Measurements from ENCODE around the gene BCCIP.

Gene BCCIP

DNA sequence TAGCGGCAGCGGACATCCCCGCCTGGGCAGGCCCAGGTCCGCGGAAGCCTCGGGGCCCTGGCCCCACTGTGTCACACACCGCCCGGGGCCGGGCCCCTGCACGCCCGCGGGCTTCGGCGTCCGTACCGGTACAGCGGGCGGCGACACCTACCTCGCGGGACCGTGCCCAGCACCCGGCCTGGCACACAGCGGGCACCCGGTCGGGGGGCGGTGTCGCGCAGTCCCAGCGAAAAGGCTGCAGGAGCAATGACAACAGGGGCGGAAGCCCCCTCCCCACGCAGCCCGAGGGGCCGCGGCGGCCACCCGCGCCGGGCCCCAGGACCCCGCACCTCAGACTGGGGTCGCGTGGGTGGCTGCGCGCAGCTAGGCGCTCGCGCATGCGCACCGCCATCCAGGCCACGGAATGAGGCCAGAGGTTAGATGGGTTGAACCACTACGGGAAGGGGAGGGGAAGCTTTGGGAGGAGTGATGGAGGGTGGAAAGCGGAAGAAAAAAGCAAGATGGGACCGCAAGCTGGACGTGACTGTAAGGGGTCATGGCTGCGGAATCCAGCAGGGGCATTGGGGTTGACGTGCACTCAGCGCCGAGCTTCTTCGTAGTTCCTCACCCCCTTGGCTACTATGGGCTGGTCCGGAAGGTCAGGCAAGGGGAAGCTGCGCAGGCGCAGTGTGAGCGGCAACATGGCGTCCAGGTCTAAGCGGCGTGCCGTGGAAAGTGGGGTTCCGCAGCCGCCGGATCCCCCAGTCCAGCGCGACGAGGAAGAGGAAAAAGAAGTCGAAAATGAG is at the start of gene BCCIP, which contains the start of gene UROS:
Gene BCCIP (plus strand): TSS at position 669 of the 785 bp plus-strand sequence. CDS start 12 bp downstream, at position 681.
Gene UROS (minus strand): TSS at position 381 of the 785 bp plus-strand sequence. CDS start 6,759 bp downstream, outside the sequence.
- DNase-seq: no peak

GRCh38 chr10:125773687-125774543 is 49.4 kb upstream of the BCCIP start:
- no peak for DNase-seq

DNA sequence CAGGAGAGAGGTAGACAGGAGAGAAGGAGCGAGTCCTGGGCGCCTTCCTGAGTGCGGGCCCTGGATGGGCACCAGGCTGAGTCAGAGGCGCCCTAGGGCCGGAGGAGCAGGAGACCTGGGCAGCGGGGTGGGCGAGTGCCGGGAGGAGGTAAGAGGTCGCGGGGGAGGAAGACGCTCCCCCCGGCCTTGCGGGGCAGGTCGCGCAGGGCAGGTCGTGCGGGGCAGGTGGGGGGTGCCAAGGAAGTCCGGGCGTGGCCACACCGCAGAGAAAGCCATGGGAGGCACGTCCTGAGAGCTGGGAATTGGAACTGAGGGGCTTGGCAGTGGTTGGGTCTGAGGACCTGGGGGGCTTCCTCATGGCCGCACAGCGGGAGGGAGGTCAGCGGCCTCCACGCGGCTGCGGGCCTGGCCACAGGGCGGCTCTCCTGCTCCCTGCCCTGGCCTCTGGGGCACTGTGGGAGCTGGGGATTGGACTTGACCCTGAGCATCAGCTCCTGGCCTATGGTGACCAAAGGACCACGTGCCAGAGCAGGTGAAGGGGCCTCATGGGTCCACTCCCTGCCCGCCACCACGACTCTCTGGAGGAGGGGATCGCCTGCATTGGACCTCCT is 48.7 kb upstream of the BCCIP start:
- DNase-seq: no peak

DNA sequence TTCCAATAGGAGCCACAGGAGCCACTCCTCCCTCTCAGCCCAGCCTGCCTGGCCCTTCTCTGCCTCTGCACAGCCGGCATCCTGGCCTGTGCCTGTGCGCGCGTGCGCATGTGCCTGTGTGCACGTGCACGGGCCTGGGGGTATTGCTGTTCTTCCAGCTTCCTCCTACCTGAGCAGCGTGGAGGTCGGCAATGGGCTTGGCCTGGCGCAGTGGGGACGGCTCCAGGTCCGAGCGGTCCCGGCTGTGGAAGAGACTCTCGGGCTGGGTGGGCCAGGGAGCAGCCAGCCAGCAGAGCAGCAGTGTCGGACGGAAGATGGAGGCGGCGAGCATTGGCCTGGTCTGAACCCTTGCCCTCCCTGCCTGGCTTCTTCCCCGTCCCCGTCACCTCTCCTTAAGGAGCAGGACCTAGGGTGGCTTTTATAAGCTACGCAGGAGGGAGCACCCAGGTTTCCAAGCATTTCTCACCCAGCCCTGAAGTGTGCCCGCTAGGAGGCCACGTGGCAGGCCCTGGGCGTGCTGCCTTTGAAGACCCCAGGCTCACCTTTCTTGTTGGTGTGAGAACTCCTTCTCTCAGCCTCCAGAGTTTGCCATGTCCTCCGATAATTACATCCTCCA is 47.7 kb upstream of the BCCIP start, which contains the start of gene MMP21:
Gene MMP21 (minus strand): TSS at position 331 of the 616 bp plus-strand sequence. CDS start 0 bp downstream, at position 331.
- no peak for DNase-seq

DNA sequence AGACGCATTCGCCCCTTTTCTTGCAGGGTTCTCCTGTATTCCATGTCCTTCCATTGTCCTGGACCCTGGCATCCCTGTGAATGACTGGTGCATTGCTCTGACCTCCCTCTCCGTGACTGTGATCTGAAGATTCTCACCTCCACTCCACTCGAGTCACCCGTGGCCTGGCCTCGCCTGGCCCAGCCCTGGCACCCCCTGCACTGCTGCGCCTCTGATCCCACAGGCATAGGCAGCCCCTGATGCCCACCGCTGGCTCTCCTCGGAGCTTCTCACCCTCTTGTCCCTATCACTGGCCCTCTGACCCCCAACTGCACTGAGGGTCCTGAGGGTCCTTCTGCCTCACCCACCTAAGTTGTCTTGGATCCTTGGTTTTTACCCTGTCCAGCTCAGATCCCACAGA is 45.5 kb upstream of the BCCIP start:
- DNase-seq: no peak

DNA sequence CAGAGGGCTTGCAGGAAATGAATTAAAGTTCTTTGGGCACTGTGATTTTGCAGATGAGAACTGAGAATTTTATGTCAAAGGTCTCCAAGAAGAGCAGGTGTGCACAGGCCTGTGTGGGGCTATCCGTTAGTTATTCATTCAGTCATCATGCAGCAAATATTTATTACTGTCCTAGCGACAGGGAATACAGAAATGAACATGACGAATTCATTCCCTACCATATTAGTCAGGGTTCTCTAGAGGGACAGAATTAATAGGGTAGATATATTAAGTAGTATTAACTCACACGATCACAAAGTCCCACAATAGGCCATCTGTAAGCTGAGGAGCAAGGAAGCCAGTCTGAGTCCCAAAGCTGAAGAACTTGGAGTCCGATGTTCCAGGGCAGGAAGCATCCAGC is 44.8 kb upstream of the BCCIP start:
- no peak for DNase-seq

GRCh38 chr10:125779403-125780327 is 43.7 kb upstream of the BCCIP start:
- DNase-seq: no peak

DNA sequence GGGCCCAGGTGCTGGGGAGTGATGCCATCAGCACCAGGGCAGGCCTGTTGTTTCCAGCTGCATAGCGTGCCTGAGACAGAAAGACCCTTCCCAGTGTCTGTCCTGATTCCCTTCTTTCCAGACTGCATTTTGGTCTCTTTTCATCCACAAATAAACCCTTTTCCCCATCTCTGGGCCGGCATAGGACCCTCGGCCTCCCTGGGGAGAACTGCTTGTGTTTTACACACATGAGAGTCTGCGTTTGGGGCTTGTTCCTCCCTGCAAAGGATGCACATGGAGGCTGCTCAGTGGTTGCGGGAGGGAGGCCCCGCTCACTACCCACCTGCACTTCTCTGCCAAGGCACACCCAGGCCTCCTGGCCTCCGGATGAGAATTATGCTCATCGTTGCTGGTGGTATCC is 42.0 kb upstream of the BCCIP start:
- no peak for DNase-seq

DNA sequence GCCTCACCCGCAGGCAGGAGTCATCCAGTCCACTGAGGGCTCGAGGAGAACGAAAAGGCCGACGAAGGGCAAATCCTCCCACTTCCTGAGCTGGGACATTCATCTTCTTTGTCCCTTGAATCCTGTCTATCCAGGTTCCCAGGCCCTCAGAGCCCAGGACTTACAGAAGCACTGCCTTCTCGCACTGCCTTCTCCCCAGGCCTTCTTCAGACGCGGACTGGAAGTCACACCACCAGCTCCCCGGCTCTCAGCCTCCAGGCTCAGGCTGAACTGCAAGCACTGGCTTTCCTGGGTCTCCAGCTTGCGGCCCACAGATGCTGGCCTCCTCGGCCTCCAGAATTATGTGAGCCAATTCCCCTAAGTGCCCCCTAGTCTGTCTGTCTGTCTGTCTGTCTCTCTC is 41.3 kb upstream of the BCCIP start:
- no peak for DNase-seq

DNA sequence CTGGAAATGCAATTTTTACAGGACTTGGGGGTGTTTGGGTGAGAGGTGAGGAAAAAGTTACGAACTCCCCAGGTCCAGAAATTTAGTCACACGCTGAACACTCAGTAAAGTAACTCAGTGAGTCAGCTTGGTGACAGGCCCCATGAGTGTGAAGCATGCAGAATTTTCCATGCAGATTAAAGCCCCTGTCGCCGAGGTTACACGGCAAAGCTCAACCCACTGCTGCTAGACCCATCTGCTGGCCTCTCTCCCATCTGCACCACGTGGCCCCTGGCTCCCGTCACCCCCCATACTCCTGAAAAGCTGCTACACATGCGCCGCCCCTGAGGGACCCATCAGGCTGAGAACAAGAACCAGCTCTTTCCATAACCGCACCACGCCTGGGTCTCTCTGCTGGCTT is 40.7 kb upstream of the BCCIP start:
- no peak for DNase-seq

DNA sequence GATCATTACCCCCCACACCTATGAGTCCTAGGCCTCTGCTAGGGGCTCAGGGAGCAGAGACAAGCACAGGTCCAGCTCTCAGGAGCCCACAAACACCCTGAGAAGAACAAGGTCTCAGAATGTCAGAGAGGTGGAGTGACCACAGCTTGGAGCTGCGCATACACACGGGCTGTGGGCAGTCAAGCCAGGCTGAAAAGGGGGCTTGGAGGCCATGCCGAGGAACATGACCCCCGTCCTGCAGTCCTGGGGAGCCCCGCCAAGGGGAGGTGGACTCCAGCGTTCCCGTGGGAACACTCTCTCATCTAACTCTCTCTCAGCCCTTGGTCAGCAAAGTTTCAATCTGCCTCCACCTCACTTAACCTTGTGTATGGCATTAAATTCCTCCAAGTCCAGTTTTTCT is 39.9 kb upstream of the BCCIP start:
- no peak for DNase-seq

DNA sequence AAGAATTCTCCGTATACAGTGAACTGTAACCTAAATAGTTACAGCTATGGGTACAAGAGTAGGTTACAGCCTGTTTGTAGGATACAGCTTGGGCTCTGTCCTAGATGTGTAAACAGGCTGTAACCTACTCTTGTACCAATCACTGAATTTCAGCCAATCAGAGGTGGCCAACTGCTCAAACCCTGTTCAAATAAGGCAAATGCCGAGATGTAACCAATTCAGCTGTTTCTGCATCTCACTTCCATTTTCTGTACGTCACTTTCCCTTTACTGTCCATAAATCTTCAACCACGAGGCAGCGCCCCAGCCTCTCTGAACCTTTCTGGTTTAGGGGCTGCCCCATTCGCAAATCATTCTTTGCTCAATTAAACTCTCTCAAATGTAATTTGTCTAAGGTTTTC is 39.4 kb upstream of the BCCIP start:
- no peak for DNase-seq

GRCh38 chr10:125785791-125786190 is 37.6 kb upstream of the BCCIP start:
- DNase-seq: no peak

DNA sequence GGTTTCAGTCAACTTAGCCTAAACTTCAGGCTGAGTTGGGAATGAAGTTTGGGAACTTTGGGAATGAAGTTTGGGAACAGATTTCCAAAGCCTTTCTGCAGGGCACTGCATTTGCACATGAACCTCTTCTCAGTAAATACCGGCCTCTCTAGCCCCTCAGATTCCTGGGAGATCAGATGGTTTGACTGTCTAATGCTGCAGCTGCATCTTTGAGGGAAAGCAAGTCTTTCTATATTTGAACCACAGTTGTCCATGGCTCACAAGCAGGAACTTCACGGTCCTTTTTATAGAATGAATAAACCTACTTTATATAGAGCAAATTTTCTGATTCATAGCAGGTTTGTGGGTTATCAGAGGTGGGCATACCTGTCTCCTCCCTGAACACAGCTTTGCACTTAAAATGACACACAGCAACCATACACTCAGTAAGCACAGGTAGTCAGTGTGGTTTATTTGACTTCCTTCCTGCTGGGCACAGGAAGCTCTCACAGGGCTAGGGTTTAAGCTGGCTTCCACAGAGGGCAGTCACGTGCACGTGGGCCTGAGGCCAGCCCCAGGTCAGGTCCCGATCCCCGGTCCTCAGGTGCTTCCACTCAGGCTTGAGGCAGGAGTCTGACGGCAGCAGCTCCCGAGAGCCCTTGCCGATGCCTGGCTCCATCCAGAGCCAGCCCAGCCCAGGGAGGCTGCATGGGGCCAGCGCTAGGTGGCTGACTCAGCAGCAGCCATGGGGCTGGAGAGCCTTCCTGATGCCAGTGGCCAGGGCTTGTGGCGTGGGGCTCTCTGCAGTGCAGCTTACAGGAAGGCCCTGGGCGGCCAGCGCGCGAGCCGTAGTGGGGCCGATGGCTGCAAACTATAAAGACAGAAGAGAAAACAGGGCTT is 35.0 kb upstream of the BCCIP start:
- no peak for DNase-seq

GRCh38 chr10:125792342-125793300 is 30.7 kb upstream of the BCCIP start:
- DNase-seq: no peak

DNA sequence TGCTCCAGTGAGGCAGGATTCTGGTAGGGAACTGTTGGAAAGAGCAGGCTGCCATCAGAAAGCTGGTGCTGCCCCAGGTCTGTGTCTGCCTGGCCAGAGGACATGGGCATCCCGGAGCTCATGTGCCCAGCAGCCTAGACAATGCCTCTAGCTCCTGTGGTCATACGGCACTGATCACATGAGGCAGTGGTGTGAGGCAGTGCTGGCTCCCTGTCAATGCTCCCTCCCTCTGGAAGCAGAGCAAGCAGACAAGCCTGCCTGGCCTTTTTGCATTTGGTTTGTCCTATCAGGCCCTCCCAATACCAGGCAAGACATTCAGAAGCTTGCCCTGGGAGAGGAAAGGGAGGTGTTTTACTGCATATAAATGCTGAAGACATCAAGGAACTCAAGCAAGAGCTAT is 28.2 kb upstream of the BCCIP start:
- no peak for DNase-seq

DNA sequence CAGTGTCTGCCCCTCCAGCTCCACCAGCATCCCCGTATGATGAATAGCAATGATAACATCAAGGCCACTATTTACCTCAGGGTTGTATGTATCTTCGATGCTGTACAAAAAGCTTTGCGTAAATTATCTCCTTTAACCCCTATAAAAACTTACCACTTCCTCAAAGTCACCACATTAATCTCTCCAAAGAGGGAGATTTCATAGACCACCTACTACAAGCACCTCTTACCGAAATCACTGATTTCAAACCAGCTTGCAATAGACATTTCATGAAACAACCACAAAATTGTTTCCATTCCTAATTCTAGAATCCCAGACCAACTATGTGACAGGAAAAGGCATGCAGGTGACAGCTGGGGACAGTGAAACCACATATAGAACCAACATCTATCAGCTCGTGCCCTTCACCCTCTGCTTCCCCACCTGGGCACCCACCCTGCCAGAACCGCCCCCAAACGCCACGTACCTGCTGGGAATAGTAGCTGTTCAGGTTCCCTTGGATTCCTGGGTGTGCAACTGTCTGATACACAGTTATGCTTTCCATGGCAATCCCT is 27.6 kb upstream of the BCCIP start:
- no peak for DNase-seq

- no peak for DNase-seq
Measured at GRCh38 chr10:125797424-125797823, 25.9 kb upstream of the BCCIP start.

DNA sequence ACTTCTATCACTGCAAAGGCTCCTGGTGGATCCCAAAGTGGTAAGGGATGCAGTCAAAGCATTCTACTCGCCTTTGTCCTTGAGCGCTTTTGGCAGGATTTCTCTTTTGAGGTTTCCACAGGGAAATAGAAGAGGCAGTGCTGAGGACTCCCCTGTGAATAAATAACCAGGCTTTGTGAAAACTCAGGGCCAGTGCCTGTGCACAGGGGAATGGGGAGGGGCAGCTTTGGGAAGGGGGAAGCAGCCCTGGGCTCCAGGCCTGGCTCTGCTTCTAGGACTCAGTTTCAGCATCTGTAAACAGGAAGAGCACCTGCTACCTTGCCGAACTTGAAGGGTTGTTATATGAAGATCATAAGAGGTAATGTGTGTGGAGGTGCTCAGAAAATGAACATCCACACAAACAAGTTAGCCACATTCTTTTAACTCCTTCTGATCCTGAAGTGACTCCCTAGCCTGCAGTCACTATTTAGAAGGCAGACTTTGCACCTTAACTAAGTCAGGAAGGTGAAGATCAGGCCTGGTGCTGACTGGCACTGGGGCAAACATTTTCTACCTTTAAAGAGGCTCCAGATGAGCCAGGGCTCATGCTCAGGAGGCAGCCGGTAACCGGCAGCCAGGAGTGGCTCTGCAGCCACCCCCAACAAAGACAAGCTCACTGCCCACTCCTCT is 25.2 kb upstream of the BCCIP start:
- DNase-seq: no peak

Data from cortex of kidney (tissue), 1 donor.